GM19025 (cell line): Measurements from ENCODE around the gene FAM47C.
"Not testable (repeated sequence)": the region's sequence is repeated elsewhere in the genome, so short reads cannot be mapped to it uniquely, and the experiment has no call there.

Source experiments
- ATAC-seq: cut with Tn5 transposase; IDR thresholded peaks from one replicate; pipeline ENCODE4 v1.9.1; 2021; ENCODE audit warnings: mild to moderate bottlenecking, low read depth, moderate library complexity; ENCODE audit not compliant: unreplicated experiment

The FAM47C gene

DNA sequence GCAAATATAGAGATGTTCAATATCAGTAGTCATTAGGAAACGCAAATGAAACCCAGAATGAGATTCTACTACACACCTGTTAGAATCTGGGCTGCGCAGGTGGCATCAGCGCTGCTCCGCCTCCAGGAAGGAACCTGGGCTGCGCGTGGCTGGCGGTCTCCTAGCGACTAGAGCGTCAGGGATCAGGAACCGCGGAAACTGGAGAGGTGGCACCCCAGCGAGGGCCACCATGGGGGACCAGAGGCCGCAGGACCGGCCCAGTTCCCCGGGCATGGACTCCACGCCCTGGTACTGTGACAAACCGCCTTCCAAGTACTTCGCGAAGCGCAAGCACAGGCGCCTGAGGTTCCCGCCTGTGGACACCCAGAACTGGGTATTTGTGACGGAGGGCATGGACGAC is at the start of gene FAM47C:
Gene FAM47C (plus strand): TSS at position 185 of the 400 bp plus-strand sequence. CDS start 45 bp downstream, at position 230.
- not testable (repeated sequence) for ATAC-seq

DNA sequence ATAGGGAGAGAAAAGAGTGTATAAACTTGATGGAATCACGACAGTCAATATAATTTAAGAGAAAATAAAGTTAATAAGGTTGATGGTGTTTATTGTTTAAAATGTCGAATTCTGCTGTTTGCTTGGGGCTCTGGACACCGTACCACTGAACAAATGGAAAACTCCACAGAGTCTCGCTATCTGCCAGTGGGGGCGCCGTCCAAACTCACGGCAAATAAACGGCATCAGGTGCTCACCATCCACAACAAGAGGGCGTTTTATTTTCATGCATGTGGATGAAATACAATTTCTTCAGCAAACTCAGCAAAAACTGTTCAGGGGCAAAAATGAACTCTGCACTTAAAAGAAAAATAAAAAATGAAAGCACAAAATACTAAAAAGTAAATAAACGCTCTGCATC is 46.6 kb upstream of the FAM47C start:
- no peak for ATAC-seq

DNA sequence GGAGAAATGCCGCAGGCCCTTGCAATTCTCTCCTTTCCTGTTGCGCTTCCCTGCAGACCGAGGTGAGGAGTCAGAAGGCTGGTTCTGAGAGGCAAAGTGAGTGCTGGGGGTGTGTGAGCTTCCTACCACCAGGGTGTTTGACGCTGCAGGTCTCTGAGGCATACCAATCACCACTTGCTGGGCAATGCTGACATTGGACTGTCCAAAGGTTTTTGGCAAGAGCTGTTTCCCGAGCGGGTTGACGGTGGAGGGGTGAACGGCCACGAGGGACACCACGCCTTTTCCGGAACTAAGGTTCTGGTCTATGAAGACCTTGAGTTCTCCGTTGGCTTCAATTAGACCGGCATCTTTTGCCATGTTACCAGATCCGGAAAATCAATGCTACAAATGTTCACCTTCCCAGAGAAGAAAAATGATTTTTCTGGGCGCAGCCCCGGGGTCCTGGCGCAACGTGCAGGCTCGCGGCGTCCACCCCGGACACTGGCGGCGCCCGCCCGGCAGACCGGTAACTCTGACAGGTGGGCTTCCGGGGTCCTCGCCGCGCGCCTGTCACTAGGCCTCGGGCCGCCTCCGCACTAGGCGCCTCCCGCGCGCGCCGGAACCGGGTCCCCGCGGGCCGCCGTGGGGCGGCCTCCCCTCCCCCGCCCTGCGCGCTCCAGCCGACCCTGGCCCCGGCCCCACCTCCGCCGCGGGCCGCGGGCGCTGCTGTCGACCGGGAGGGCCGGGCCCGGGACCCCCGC is 44.9 kb upstream of the FAM47C start:
- ATAC-seq: no peak

DNA sequence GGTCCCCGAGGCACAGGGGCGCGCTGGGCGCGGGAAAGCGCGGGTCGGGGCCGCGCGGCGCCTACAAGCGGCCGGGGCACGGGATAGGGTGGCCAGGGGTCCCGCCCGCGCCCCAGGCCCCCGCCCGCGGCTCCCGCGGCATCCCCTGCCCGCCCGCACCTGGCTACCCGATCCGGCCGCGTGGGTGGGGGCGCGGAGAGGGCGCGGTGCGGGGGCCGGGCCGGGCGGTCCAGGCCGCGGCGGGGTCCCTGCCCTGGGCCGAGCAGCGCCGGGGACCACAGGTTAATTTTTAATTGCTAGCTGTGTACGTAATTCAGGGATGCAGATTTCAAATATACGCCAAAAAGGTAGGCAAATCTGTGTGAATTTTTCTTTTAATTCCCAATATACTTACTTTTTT is 44.3 kb upstream of the FAM47C start:
- ATAC-seq: no peak

DNA sequence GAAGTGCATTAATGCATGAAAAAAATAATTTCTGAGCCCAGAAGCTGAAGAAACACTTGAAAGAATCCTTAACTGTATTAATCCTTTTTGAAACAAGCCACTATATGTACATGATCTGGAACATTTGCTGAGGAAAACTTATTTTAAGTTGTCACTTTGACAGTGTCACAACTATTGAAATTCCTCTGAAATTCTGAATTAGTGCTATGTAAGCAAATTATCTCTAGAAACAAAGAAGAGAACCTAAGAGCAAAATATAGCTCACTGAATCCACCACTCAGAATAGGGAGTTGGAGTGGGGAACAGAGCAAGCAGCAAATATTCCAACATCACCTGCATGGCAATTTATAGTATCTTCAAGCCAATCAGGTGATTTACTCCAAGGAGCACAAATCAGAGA is 34.6 kb upstream of the FAM47C start:
- no peak for ATAC-seq

DNA sequence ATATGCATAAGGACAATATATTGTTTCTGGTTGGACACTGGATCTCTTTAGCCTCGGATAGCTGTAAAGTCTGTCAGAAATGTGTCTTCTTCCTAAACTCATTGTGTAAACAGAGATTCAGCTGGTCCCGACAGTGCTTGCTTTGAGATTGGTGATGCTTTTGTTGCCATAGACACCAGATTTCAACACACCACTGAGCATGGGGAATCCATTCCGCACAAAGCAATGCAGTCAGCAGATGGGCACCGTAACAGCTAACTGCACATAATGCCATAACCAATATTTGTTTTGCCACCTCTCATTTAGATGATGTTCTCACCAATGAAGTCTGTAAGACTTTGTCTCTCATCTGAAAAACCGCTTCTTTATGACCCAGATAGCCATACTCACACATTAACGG is 33.3 kb upstream of the FAM47C start:
- ATAC-seq: no peak

DNA sequence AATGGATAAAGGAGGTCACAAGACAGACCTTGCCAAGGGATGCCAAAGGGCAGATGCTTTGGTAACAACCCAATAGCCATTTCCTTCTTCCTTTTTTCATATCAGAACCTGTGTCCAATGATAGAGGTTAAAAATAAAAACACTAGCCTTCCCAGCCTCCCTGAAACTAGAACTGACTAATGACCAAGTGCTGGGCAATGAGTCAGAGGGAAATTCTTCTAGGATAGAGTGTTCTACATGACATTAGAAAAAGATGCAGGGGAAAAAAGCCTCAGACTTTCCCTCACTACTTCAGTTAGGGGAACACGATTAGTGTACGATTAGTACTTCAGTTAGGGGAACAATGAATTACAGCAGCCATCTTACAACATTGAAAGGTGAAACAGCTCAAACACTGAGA is 29.3 kb upstream of the FAM47C start:
- ATAC-seq: no peak

DNA sequence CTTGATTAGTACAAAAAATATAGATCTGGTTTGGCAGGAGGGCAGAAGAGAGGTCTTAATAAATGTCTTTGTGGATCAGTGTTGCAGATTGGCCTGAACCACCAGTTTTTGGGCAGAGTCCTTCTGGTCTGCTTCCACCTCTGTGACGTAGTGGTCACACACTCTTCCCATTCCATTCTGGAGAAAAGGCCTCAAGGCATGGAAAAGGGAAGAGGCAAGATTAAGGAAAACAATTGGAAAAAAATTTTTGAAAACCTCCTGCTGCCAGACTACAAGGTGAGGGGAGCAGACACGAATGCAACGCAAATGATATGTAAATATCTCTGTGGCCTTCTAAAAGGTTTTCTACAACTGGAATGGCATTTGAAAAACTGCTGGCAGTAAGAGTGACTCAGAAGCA is 24.3 kb upstream of the FAM47C start:
- ATAC-seq: no peak

DNA sequence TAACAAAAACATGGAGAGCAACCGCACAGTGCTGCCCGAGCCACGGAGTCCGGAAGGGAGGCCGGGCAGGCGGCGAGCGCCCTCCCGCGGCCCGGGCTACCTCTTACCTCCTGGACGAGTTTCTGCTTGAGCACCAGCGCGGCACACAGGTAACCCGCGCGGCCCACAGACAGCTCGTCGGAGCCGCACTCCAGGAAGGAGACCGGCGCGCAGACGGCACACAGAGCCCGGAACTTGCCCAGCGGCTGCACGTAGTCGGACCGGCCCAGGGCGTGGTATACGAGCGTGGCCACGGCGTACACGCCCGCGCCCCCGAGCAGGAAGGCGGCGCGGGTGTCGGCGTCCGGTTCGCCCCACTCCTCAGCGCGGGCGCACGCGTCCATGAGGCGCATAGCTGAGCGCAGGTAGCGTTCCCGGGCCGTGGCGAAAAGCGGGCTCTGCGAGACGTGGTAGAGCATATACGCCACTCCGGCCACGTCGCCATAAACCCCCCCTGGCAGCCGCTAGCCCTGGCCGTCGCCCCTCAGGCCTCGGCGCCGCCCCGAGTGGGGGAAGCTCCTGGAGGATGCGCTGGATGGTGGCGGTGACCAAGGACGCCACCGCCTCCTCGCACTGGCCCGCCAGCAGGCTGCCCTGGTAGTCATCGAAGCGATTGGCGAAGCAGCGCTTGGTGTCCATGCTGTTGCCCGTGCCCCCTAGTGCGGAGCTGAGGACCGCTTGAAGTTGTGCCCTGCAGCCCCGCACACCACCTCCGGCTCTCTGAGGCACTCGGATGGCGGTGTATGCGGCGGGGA is 22.6 kb upstream of the FAM47C start:
- ATAC-seq: not testable (repeated sequence)

DNA sequence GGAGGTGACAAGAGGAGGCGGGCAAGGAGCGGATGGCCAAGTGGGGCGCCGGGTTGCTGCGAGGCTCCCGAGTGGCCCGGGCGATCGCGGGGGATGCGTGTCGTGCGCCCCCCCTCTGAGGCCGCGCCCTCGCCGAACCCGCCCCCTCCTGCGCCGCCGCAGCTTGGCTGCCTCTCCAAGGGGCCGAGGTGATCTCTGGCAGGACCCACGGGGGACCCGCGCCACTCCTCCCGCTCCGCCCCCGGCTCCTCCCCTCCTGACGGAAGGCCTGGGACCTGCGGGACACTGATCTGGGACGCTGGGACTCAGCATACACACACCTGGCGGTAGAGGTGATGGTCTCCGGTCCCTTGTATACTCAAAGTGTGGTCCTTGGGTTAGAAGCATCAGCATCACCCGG is 21.9 kb upstream of the FAM47C start:
- ATAC-seq: no peak

DNA sequence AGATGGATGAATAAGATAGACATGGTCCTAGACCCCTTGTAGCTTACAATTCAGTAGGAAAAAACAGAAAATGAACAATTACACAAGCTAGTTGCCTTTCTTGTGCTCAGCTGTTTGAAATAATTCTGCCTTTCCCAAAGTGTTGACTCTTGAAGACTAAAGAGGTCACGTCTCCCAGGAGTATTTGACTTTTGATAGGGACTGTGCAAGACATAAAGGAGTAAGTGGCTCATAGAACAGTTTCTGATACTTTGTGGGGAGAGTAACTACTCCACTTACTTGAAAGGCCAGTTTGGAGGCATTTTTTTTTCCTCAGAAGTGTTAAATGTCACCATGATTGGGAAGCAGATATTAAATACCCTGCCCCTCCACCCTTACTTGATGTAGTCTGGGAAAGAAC is 21.0 kb upstream of the FAM47C start:
- ATAC-seq: not testable (repeated sequence)

DNA sequence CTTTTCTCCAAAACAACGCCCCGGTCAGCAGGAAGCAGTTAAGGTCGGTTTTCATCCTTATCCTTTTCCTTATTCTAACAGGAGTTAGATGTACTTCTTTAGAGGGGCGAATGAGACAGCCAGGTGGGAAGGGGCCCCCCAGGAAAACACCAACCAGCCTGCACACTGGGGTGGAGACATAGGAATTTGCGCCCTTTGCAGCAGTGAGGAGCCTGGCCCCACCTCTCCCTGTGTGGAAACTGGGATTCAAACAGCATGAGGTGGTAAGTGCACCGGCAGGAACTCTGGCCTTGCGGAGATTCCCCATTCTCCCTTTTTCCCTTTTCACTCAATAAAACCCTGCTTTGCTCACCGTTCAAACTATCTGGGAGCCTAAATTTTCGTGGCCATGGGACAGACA is 8.0 kb upstream of the FAM47C start:
- ATAC-seq: no peak

DNA sequence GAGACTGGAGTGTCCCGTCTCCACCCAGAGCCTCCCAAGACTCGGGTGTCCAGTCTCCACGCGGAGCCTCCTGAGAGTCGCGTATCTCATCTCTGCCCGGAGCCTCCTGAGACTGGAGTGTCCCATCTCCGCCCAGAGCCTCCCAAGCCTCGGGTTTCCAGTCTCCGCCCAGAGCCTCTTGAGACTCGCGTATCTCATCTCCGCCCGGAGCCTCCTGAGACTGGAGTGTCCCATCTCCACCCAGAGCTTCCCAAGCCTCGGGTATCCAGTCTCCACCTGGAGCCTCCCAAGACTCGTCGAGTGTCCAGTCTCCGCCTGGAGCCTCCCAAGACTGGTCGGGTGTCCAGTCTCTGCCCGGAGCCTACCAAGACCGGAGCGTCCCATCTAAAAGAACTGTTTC is 2.3 kb downstream of the FAM47C start:
- ATAC-seq: no peak

DNA sequence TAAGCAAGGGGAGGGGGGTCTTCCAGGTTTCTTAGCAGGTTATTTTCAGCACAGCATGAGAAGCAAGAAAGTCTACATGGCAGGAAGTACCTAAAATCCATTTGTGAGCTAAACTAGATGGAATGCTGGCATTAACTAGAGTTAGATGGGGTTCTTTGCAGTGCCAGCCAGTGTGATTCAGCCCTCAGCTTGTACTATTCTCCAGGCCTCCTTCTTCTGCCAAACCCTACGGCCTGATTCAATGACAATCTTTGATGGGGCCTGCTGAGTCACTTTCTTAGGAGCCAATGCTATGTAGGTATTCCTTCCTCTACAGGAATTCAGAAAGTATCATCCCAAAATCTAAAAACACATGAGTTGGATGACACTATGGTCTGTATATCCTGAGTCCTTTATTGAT is 26.1 kb downstream of the FAM47C start:
- not testable (repeated sequence) for ATAC-seq

DNA sequence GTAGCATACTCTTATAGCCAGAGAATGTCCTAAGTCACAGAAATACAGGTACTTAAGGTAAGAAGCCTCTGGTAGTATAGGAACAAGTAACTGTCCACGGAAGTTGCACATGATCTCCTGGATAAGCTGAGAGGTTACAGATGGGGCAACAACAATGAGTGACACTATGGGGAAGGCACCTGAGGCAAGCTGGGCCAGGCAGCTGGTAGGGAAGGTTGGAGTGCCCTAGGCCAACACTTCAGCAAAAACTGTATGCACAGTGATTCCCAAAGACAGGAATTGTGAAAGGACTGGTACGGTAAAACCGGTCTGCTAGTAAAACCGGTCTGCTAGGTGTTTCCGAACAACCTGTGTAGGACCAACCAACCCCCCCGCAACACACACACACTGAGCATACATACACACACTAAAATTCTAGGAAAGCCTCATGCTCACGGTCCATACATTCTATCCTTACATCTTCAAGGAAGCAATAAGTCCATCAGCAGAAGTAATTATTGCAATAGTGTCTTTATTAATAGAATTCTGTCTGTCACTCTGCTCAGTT is 28.6 kb downstream of the FAM47C start:
- not testable (repeated sequence) for ATAC-seq

DNA sequence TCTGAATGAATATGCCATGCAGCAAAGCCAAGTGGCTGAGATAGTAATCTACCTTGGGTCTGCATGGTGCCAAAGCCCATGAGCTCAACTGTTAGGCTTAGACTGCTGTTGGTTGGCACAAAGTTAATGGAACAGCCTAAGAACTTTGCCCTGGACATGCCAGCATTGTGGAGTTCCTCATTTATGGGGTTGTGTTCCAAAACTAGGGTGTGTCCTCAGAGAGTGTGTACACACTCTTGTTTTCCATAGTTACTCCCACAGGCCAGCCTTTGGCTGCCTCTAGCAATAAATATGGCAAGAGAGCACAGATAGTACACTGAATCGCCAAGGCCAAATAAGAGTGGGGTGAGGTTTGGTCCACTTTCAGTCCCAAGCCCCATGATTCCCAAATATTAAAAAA is 30.6 kb downstream of the FAM47C start:
- ATAC-seq: not testable (repeated sequence)

DNA sequence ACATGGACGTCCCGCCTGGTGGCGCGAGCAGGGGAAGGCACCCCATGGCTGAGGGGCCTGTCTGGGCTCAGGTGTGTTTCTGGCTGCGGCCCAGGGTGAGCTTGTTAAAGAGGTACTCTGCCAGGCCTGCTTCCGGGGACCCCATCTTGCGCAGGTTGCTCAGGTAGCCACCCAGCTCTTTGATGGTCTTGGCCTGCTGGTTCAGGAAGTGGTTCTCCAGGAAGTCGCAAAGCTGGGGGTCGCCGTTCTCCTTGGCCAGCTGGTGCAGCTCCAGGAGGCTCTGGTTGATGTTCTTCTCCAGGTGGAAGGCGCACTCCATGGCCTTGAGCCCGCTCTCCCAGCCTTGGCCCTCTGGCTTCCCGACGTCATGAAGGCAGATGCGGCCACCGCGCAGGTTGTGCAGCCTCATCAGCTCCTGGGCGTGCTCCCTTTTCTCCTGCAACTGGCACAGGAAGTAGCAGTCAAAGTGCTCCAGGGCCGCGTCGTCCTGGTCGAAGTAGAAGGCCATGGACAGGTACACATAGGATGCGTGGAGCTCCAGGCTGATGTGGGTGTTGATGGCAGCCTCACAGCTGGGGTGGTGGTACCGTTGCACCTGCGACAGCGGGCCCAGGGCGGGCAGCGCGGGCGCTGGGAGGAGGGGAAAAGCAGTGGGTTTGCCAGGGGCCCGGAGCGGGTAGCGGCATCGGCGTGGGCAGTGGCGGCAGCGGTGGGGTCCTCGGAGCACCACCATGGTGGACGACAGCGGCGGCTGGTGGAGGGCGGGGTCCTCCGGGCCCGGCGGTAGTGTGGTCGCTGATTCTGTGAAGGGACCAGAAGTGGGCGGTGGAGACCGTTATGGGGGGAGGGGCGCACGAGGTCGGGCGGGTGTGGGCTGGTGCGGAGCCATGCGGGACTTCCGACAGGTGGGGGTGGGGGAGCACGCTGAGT is 35.1 kb downstream of the FAM47C start:
- not testable (repeated sequence) for ATAC-seq

DNA sequence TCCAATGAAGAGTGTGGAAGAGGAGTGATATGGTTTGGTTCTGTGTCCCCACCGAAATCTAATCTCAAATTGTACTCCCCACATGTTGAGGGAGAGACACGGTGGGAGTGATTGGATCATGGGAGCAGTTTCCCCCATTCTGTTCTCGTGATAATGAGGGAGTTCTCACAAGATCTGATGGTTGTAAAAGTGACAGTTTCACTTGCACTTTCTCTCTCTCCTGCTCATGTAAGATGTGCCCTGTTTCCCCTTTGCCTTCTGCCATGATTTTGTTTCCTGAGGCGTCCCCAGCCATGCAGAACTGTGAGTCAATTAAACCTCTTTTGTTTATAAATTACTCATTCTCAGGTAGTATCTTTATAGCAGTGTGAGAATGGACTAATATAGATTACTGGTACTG is 39.6 kb downstream of the FAM47C start:
- ATAC-seq: no peak

DNA sequence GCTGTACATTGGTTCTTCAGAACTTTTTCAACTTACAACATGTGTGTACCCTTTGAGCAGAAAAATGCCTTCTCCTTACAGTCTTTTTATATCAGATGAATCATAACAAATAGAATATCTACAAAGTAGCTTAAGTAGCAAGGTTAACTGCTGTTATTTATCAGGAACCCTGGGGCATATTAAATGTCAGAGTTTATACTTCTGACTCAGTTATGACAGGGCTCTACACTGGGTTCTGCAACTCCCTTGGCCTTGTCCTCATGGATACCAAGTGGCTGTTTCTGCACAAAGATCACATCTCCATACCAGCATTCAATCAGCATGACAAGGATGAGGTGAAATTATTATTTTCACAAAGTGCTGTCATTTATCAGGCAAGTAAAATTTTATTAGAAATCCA is 49.4 kb downstream of the FAM47C start:
- not testable (repeated sequence) for ATAC-seq

DNA sequence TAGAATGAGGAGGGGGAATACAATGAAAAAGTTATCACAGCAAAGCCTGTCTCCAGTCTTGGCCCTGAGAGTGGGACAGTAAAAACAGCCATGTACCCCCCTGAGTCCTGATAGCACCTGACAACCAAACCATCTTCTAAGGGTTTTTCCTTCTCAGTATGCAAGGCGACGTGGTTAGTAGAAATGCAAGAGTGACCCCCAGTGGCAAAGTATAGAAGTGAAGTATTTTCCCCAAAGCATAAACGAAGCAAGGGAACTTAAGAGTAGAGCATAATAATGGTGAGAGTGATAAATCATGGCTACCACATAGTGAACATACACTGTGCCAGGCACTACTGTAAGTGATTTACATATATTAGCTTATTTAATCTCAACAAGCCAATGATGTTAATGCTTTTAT is 52.8 kb downstream of the FAM47C start:
- no peak for ATAC-seq
